ENCODE measurements around the gene MASP1.

MASP1 gene

DNA sequence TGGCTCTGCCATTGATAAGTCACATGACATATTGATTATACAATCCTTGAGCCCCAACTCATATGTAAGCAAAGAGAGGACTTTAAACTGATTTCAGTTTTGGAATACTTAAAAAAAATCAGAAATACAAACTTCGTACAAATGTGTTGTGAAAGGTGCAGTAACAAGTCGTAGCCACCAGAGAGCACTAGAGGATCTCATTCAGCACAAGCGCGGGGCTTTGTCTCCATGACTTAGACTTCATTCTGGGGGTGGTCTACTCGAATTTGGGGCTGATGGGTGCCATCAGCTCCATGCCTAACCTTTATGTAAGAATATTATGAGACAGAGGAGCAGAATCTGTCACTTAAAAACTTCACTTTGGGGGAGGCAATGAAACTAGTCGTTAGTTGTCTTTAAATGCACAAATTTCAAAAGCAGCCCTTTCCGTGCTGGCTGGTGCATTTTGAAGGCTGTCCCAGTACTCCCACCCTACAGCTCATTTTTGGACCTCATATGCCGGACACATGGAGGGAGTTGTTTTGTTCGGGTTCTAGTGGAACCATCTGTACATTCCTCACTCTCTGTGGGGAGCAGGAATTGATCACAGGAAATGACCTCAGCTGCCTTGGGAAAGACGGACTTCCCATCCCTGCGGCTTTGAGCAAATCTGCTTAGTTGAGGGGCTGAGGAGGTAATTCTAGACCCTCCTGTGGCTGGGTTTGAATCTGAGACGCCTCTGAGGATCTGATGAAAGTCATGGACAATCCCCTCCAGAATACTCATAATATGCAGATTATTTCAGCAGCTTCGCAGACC lies 27.5 kb upstream of the MASP1 start:
- peak overlapping the region; percentile 53 for H3K4me3 ChIP-seq (ENCODE audit: low read depth, low read length)

DNA sequence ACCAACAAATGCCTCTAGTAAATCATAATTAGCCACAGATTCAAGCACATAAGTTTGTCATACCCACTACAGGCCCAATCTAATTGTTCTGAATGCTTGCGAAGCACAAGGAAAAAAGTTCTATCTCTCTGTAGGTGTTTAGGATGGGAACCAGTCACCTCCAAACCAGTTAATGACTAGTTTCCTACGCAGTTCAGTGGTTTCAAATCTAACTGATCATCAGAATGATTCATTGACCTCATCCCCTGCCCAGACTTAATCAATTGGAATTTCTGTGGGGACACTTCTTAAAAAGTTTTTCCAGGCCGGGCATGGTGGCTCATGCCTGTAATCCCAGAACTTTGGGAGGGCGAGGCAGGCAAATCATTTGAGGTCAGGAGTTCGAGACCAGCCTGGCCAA lies 24.3 kb upstream of the MASP1 start:
- TF ChIP-seq, protein P1, sequence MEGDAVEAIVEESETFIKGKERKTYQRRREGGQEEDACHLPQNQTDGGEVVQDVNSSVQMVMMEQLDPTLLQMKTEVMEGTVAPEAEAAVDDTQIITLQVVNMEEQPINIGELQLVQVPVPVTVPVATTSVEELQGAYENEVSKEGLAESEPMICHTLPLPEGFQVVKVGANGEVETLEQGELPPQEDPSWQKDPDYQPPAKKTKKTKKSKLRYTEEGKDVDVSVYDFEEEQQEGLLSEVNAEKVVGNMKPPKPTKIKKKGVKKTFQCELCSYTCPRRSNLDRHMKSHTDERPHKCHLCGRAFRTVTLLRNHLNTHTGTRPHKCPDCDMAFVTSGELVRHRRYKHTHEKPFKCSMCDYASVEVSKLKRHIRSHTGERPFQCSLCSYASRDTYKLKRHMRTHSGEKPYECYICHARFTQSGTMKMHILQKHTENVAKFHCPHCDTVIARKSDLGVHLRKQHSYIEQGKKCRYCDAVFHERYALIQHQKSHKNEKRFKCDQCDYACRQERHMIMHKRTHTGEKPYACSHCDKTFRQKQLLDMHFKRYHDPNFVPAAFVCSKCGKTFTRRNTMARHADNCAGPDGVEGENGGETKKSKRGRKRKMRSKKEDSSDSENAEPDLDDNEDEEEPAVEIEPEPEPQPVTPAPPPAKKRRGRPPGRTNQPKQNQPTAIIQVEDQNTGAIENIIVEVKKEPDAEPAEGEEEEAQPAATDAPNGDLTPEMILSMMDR (IDR thresholded peaks at IDR 0.05; ENCODE audit: insufficient read depth, low read length, missing control alignments) = no peak
- DNase-seq (ENCODE audit: low read depth, low spot score) = no peak
- POLR2A ChIA-PET = no interaction called here
- H3K4me3 ChIP-seq (ENCODE audit: low read depth, low read length) = no peak overlapping the region
- CTCF ChIA-PET = interaction anchor here (1.4 to 19.9 kb wide), 9 partner anchors 9 to 466 kb away, joined by 4 to 1530 read pairs (median 95); partner anchors contain the start of genes MASP1, RPL39L and SST

More for the DNA sequence above, 27.5 kb upstream of the MASP1 start:
- TF ChIP-seq, protein P1 (IDR thresholded peaks at IDR 0.05; ENCODE audit: insufficient read depth, low read length, missing control alignments) = peak; percentile 74
- no peak for DNase-seq (ENCODE audit: low read depth, low spot score)
- ChIA-PET CTCF (interaction anchor here (0.6 to 19.9 kb wide), 97 partner anchors 7 to 1813 kb away, joined by 3 to 1530 read pairs (median 5); partner anchors contain the start of genes MASP1, RPL39L, RTP2 and RTP4), POLR2A (interaction anchor here (1.0 kb wide), 1 partner anchor 361 kb away, joined by 6 read pairs; no protein-coding TSS in a partner anchor)

DNA sequence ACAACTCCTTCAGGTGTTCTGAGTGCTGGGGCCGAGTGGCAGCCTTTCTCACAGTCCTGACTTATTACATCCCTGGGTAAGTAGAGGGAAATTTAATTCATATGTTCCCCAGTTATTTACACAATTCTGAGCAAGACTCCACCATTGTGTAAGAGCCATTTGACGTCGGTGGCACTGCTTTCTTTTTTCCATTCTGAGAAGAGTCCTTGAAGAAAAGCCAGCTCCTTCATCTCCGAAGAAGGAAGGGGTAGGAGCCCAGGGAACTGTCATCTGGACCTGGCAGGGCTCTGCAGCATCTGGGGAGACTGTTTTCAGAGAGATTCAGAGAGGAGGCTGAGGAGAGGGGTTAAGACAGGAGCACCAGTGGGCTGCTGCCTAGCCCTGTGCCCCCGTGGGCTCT lies 22.6 kb upstream of the MASP1 start:
- CTCF ChIA-PET = interaction anchor here (0.8 to 1.6 kb wide), 4 partner anchors 90 to 365 kb away, joined by 3 to 13 read pairs (median 4); no protein-coding TSS in a partner anchor
- H3K4me3 ChIP-seq (ENCODE audit: low read depth, low read length) = no peak overlapping the region
- DNase-seq (ENCODE audit: low read depth, low spot score) = no peak
- POLR2A ChIA-PET = no interaction called here
- TF ChIP-seq, protein P1 (IDR thresholded peaks at IDR 0.05; ENCODE audit: insufficient read depth, low read length, missing control alignments) = no peak

DNA sequence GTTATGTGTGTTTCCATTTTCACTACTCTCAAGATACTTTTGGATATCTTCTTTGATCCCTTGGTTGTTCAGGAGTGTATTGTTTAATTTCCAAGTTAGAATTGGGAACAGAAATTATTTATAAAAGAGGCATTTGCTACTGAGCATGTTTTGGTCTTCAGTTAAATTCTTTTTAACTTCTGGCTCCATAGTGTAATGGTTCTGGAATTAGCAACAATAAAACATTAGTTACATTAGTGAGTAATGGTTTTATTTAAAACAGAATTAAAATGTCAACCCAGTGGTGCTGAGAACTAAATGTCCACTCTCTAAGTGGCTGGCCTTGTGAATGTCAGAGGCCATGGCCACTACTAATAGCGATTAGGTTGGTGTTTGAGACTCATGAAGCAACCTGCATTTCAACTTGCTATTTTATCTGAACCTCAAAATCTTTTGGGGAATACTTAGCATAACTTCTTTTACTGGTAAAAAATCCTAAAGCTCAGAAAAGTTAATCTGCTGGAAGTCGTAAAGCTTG lies 19.5 kb upstream of the MASP1 start:
- no peak for DNase-seq (ENCODE audit: low read depth, low spot score)
- TF ChIP-seq, protein P1 (IDR thresholded peaks at IDR 0.05; ENCODE audit: insufficient read depth, low read length, missing control alignments) = no peak
- H3K4me3 ChIP-seq (ENCODE audit: low read depth, low read length) = no peak overlapping the region
- ChIA-PET POLR2A (no interaction called here), CTCF (interaction anchor here (1.4 to 1.6 kb wide), 2 partner anchors 9 to 368 kb away, joined by 4 to 14 read pairs; no protein-coding TSS in a partner anchor)

DNA sequence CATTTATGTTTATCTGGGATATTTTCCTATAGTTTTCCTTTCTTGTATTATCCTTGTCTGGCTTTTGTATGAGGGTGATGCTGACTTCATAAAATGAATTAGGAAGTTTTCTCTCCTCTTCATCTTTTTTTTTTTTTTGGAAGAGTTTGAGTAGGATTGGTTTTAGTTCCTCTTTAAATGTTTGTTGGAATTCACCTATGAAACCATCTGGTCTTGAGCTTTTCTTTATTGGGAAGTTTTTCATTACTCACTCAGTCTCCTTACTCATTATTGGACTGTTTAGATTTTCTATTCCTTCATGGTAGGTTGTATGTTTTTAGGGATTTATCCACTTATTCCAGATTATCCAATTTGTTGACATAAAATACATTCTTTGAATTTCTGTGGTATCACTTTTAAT lies 18.7 kb upstream of the MASP1 start:
- ChIA-PET CTCF (interaction anchor here (0.7 to 6.0 kb wide), 5 partner anchors 9 to 369 kb away, joined by 3 to 99 read pairs (median 3); no protein-coding TSS in a partner anchor), POLR2A (no interaction called here)
- TF ChIP-seq, protein P1 (IDR thresholded peaks at IDR 0.05; ENCODE audit: insufficient read depth, low read length, missing control alignments) = no peak
- no peak for DNase-seq (ENCODE audit: low read depth, low spot score)
- H3K4me3 ChIP-seq (ENCODE audit: low read depth, low read length) = no peak overlapping the region

DNA sequence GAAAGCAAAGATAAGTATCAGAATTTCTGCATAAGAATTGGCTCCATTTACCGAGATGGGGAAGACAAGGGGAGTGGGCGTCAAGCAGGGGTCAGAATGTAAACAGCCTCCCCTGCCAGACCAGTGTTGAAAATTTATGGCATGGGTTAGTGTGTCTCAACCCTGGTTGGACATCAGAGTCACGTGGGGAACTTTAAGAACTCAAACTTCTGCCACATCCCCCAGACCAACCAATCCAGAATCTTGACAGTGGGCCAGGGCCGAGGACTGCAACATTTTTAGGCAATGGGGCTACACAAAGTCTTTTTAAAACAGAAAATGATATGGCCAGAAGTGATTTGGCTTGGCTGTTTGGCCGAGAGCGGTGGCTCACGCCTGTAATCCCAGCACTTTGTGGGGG lies 14.3 kb upstream of the MASP1 start:
- DNase-seq (ENCODE audit: low read depth, low spot score) = no peak
- H3K4me3 ChIP-seq (ENCODE audit: low read depth, low read length) = no peak overlapping the region
- ChIA-PET POLR2A (interaction anchor here (1.2 kb wide), 1 partner anchor 62 kb away, joined by 4 read pairs; no protein-coding TSS in a partner anchor), CTCF (interaction anchor here (1.3 to 6.0 kb wide), 4 partner anchors 11 to 376 kb away, joined by 5 to 99 read pairs (median 9); no protein-coding TSS in a partner anchor)
- TF ChIP-seq, protein P1 (IDR thresholded peaks at IDR 0.05; ENCODE audit: insufficient read depth, low read length, missing control alignments) = no peak
